Fibroblast of lung (primary cell): ENCODE data around the gene VPS26C. TPM values are rescaled to one million over a fixed set of nuclear protein-coding genes. Genes with fewer than 3 reads are reported as not detected.

ENCODE experiments used
- DNase-seq, 2 donors: peaks; one replicate each; pipeline versions ENCODE4 v3.0.0 to v3.0.0-alpha.2; 2010; ENCODE audit warnings: low read depth in 2 of 2
- H2AFZ ChIP-seq: 2 replicates; pipeline ENCODE4 v1.5.1; 2012; ENCODE audit warnings: low read length, control low read depth, inconsistent platforms
- H3K27ac ChIP-seq: 2 replicates; pipeline ENCODE4 v1.5.1; 2011; ENCODE audit warnings: low read length, control low read depth; ENCODE audit not compliant: insufficient read depth
- H3K27me3 ChIP-seq: 2 replicates; pipeline ENCODE4 v1.5.1; 2011; ENCODE audit warnings: mild to moderate bottlenecking, low read length; ENCODE audit not compliant: control insufficient read depth, insufficient read depth
- H3K36me3 ChIP-seq: 2 replicates; pipeline ENCODE4 v1.5.1; 2011; ENCODE audit warnings: low read length; ENCODE audit not compliant: control insufficient read depth, insufficient read depth
- H3K4me1 ChIP-seq: 2 replicates; pipeline ENCODE4 v1.5.1; 2011; ENCODE audit warnings: low read length; ENCODE audit not compliant: control insufficient read depth, insufficient read depth; ENCODE audit errors: extremely low read depth
- H3K4me2 ChIP-seq: 2 replicates; pipeline ENCODE4 v1.5.1; 2011; ENCODE audit warnings: low read length, control low read depth; ENCODE audit not compliant: insufficient read depth; ENCODE audit errors: extremely low read depth
- H3K4me3 ChIP-seq, 4 experiments: fragments of 200-600 bp in 1 of 4; sonication (generic) in 1 of 4; replicated peaks in 1 of 4; 2 replicates each; pipeline ENCODE4 v1.5.1; 2011 to 2016; ENCODE audit warnings: low read length in 4 of 4, low read depth in 3 of 4, mild to moderate bottlenecking in 3 of 4, control low read depth in 2 of 4, inconsistent platforms in 1 of 4, mixed read lengths in 1 of 4; ENCODE audit not compliant: insufficient read depth in 1 of 4; ENCODE audit errors: control extremely low read depth in 1 of 4
- H3K79me2 ChIP-seq: 2 replicates; pipeline ENCODE4 v1.5.1; 2012; ENCODE audit warnings: mild to moderate bottlenecking, low read length, inconsistent platforms; ENCODE audit not compliant: control insufficient read depth, insufficient read depth
- H3K9ac ChIP-seq: 2 replicates; pipeline ENCODE4 v1.5.1; 2011; ENCODE audit warnings: mild to moderate bottlenecking, low read length, control low read depth; ENCODE audit not compliant: insufficient read depth
- H3K9me3 ChIP-seq: 2 replicates; pipeline ENCODE4 v1.5.1; 2012; ENCODE audit warnings: low read depth, low read length; ENCODE audit not compliant: control insufficient read depth, insufficient read depth
- H4K20me1 ChIP-seq: 2 replicates; pipeline ENCODE4 v1.5.1; 2011; ENCODE audit warnings: low read length; ENCODE audit not compliant: control insufficient read depth, insufficient read depth; ENCODE audit errors: extremely low read depth
- EZH2 ChIP-seq: IDR thresholded peaks from 2 replicates; pipeline ENCODE4 v1.5.1; 2012; ENCODE audit warnings: low read length, control low read depth, mild to moderate bottlenecking; ENCODE audit errors: missing control alignments
- polyA plus RNA-seq, 2 donors: library from polyadenylated mRNA; depleted of rRNA in 1 of 2; stranded (reverse) in 1 of 2; unstranded in 1 of 2; fragments of >200 nt; gene quantifications; 2 replicates each; pipeline ENCODE4 v1.2.1, GENCODE V29; 2011 to 2012; ENCODE audit warnings: missing spikeins in 1 of 2
- total RNA-seq: library from RNA; depleted of rRNA; stranded (reverse); fragments of >200 nt; gene quantifications from 2 replicates; pipeline ENCODE4 v1.2.1, GENCODE V29; 2014
- TF ChIP-seq, protein P1 (sequence below), 2 donors: IDR thresholded peaks in 1 of 2; conservative IDR thresholded peaks in 1 of 2; 1 replicate in 1 of 2; 2 replicates in 1 of 2; pipeline ENCODE4 v1.5.1; 2011 to 2012; ENCODE audit warnings: low read length in 2 of 2, control low read depth in 1 of 2, inconsistent platforms in 1 of 2, low read depth in 1 of 2, mild to moderate bottlenecking in 1 of 2

The VPS26C gene
- total and polyA plus RNA-seq, 2 donors (not counting 1 experiment from before 2014, with no cell fraction given) = 61.4 to 84.4 TPM

DNA sequence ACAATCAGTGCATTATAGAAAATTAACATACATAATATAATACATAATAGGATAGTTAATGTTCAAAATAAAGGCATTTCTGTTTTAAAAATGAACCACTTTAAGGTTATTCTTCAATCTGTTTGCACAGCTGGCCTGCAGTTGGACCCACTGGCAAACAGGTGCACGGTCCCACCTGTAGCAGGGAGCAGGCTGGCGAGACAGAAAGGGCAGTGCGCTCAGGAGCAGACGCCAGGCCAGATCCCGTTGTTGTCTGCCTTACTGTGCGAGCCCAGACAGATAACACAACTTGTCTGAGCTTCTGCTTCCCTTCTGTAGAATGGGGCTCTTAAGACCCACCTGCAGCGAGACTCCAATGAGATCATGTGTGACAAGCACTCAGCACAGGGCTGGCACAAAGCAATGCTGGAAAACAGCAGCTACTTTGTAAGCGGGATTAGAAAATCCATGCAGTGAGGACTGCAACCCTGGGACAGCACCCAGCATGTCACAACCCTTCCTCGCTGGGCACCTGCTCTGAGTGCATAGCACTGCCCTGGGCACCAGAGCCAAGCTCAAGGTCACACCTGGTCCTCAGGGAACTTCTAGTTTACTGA is 33.5 kb downstream of the VPS26C start:
- TF ChIP-seq, protein P1, sequence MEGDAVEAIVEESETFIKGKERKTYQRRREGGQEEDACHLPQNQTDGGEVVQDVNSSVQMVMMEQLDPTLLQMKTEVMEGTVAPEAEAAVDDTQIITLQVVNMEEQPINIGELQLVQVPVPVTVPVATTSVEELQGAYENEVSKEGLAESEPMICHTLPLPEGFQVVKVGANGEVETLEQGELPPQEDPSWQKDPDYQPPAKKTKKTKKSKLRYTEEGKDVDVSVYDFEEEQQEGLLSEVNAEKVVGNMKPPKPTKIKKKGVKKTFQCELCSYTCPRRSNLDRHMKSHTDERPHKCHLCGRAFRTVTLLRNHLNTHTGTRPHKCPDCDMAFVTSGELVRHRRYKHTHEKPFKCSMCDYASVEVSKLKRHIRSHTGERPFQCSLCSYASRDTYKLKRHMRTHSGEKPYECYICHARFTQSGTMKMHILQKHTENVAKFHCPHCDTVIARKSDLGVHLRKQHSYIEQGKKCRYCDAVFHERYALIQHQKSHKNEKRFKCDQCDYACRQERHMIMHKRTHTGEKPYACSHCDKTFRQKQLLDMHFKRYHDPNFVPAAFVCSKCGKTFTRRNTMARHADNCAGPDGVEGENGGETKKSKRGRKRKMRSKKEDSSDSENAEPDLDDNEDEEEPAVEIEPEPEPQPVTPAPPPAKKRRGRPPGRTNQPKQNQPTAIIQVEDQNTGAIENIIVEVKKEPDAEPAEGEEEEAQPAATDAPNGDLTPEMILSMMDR (conservative IDR thresholded peaks at IDR 0.05 in 1 of 2, IDR thresholded peaks at IDR 0.05 in 1 of 2; ENCODE audit: low read depth in 1 of 2, low read length in 2 of 2) = no peak
- Histone ChIP-seq H2AFZ (no peak overlapping the region), H3K9ac (no peak overlapping the region), H3K4me1 (no peaks in the 10 kb centered on the region), H4K20me1 (no peaks in the 10 kb centered on the region), H3K9me3 (no peaks in the 10 kb centered on the region), H3K27ac (no peak overlapping the region), H3K36me3 (peaks cover 17% of the 10 kb centered on the region), H3K27me3 (no peaks in the 10 kb centered on the region), H3K4me2 (no peak overlapping the region), H3K4me3 (no peak overlapping the region), H3K79me2 (no peaks in the 10 kb centered on the region)
- DNase-seq = no peak

GRCh38 chr21:37232274-37233018 is 34.7 kb downstream of the VPS26C start:
- no peak overlapping the region for H3K9ac ChIP-seq
- H3K79me2 ChIP-seq = no peaks in the 10 kb centered on the region
- no peak overlapping the region for H3K4me3 ChIP-seq
- no peak overlapping the region for H2AFZ ChIP-seq
- H3K4me1 ChIP-seq = no peaks in the 10 kb centered on the region
- no peak overlapping the region for H3K27ac ChIP-seq
- H4K20me1 ChIP-seq = no peaks in the 10 kb centered on the region
- H3K9me3 ChIP-seq = no peaks in the 10 kb centered on the region
- no peak for TF ChIP-seq EZH2
- TF ChIP-seq, protein P1 (conservative IDR thresholded peaks at IDR 0.05 in 1 of 2, IDR thresholded peaks at IDR 0.05 in 1 of 2; ENCODE audit: low read depth in 1 of 2, low read length in 2 of 2) = no peak
- peaks cover 27% of the 10 kb centered on the region for H3K36me3 ChIP-seq
- no peak overlapping the region for H3K4me2 ChIP-seq
- no peak for DNase-seq
- no peaks in the 10 kb centered on the region for H3K27me3 ChIP-seq

DNA sequence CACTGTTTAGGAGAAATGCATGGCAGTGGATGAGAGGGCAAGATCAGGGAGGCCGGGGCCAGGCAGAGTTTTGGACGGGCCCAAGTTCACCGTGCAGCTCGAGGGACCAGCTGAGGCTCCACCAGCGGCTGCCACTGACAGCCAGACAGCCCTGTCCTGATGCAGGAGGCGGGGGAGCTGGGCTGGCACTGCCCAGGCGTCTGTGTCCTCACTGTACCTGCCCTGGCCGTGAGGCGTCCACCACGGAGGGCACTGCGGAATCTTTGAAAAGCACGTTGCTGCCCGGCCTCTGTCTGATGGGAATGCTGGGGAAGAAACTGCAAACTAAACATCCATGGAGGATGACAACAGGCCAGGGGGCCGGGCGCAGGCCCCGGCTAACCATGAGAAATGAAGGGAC is 35.5 kb downstream of the VPS26C start:
- no peak for DNase-seq
- Histone ChIP-seq H3K36me3 (peaks cover 31% of the 10 kb centered on the region), H3K27ac (no peak overlapping the region), H4K20me1 (no peaks in the 10 kb centered on the region), H3K27me3 (no peaks in the 10 kb centered on the region), H3K4me3 (no peak overlapping the region), H2AFZ (no peak overlapping the region), H3K4me1 (no peaks in the 10 kb centered on the region), H3K9ac (no peak overlapping the region), H3K4me2 (no peak overlapping the region), H3K9me3 (no peaks in the 10 kb centered on the region), H3K79me2 (no peaks in the 10 kb centered on the region)
- TF ChIP-seq, protein P1 (conservative IDR thresholded peaks at IDR 0.05 in 1 of 2, IDR thresholded peaks at IDR 0.05 in 1 of 2; ENCODE audit: low read depth in 1 of 2, low read length in 2 of 2) = no peak
- no peak for TF ChIP-seq EZH2
